HUES6 (cell line): ENCODE measurements around the gene COG6.

ENCODE experiments used
- H3K27ac ChIP-seq: 2 replicates; pipeline ENCODE4 v1.7.0; 2013; ENCODE audit warnings: low read depth, mild to moderate bottlenecking, low read length, inconsistent platforms
- H3K27me3 ChIP-seq: 2 replicates; pipeline ENCODE4 v1.6.1; 2013; ENCODE audit warnings: low read length; ENCODE audit not compliant: control insufficient read depth, insufficient read depth
- H3K36me3 ChIP-seq: 2 replicates; pipeline ENCODE4 v1.6.1; 2013; ENCODE audit warnings: low read length; ENCODE audit not compliant: control insufficient read depth, insufficient read depth
- H3K4me1 ChIP-seq: 2 replicates; pipeline ENCODE4 v1.6.1; 2013; ENCODE audit warnings: low read length; ENCODE audit not compliant: control insufficient read depth, insufficient read depth
- H3K4me3 ChIP-seq: 2 replicates; pipeline ENCODE4 v1.5.1; 2013; ENCODE audit warnings: low read depth, low read length
- H3K9ac ChIP-seq: one replicate; pipeline ENCODE4 v1.6.1; 2013; ENCODE audit warnings: mild to moderate bottlenecking, low read length
- H3K9me3 ChIP-seq: 2 replicates; pipeline ENCODE4 v1.6.1; 2013; ENCODE audit warnings: low read depth, low read length; ENCODE audit not compliant: control insufficient read depth, insufficient read depth

COG6 gene

DNA sequence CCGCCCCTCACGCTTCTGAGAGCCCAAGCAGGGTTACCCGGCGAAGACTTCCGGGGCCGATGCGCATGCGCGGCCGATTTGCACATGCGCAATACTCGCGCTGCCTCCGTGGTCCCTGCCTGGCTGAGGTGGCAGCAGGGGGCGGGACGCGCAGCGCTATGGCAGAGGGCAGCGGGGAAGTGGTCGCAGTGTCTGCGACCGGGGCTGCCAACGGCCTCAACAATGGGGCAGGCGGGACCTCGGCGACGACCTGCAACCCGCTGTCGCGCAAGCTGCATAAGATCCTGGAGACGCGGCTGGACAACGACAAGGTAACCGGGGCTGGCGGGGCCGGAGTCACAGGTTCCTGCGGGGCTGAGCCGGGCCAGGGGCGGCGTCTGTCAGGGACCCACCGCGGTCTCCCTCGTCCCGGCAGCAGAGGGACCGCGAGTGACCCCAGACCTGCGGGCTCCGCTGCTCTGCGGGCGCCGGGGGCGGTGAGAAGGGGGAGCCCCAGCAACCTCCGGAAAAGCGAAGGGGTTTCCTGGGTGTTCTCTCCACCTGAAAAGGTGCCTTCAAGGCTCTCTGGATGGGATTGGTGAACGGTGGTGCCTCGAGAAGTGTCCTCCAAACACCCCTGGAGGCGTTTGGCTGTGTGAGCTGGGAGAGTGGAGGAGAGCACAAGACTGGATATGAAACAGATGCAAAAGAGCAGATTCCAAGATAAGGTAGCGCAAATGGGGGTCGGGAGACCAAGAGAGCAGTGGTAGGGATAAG lies at the start of gene COG6:
COG6 (plus strand) TSS at position 94 of the 756 bp plus-strand sequence; CDS start at position 159, 65 bp downstream.
- peak within 1 kb of the TSS; percentile 43 for H3K9ac ChIP-seq
- H3K4me3 ChIP-seq, result peak within 1 kb of the TSS; percentile 91
- no peaks in the 10 kb centered on the region for H3K9me3 ChIP-seq
- H3K27me3 ChIP-seq, result no peaks in the 10 kb centered on the region
- H3K27ac ChIP-seq, result no peak within 1 kb of the TSS
- 0 out of 2 replicates have a peak, but pooled peaks cover 8% of the 10 kb centered on the region for H3K4me1 ChIP-seq
- H3K36me3 ChIP-seq, result 0 out of 2 replicates have a peak, but pooled peaks cover 4% of the 10 kb centered on the region

- H3K9me3 ChIP-seq, result no peaks in the 10 kb centered on the region
- peaks cover 45% of the 10 kb centered on the region for H3K27me3 ChIP-seq
- no peaks in the 10 kb centered on the region; the same call in 1 of the 2 replicates for H3K4me1 ChIP-seq
- no peak overlapping the region for H3K9ac ChIP-seq
- no peak overlapping the region for H3K4me3 ChIP-seq
- no peak overlapping the region for H3K27ac ChIP-seq
- no peaks in the 10 kb centered on the region for H3K36me3 ChIP-seq
These were observed 49.7 kb upstream of the COG6 start for GRCh38 chr13:39605677-39606320.

DNA sequence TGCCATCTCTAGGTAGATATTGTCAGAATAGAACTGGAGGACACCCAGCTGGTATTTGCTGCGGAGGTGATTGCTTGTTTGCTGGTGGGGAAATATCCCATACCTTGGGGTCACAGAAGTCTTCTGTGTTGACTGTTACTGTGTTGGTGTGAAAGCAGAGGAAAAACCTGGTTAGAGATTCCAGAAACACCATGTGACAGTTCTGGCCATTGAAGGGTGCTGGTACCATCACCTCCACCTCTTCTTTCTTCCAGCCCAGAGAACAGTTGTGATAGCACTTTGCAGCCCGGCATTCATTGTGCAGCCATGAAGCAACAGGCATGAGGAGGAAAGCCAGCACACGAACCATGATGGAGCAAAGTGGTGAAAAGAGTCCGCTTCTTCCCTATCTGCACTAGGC lies 47.6 kb upstream of the COG6 start:
- Histone ChIP-seq H3K9me3 (no peaks in the 10 kb centered on the region), H3K4me1 (no peaks in the 10 kb centered on the region), H3K36me3 (no peaks in the 10 kb centered on the region), H3K9ac (no peak overlapping the region), H3K27ac (no peak overlapping the region), H3K27me3 (peaks cover 27% of the 10 kb centered on the region), H3K4me3 (no peak overlapping the region)

- Histone ChIP-seq H3K27me3 (no peaks in the 10 kb centered on the region; the same call in 1 of the 2 replicates), H3K36me3 (no peaks in the 10 kb centered on the region), H3K9me3 (no peaks in the 10 kb centered on the region), H3K27ac (no peak overlapping the region), H3K4me3 (no peak overlapping the region), H3K9ac (no peak overlapping the region), H3K4me1 (no peaks in the 10 kb centered on the region)
These were observed 43.3 kb upstream of the COG6 start for GRCh38 chr13:39612023-39612637.

DNA sequence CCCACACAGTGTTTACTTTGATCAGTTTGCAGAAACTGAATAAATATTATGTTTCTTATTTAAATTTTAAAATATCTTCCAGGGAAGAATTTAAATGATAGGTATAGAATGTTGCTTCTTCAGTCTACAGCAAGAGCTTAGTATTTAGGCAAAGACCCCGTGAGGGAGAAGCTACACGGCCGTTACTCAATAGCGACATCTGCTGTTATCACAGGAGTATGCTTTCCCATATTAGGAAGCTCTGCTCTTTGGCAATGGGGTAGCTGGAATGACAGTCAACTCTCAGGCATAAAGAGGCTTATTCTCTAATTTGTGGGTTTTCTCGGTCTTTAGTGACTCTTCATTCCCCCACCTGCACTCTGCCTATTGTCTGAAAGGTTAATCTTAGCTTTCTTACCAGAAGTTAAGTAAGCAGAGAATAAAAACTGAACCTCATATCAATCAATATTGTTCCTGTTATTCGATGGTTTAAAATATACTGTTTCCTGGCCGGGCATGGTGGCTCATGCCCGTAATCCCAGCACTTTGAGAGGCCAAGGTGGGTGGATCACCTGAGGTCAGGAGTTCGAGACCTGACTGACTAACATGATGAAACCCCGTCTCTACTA lies 39.3 kb upstream of the COG6 start:
- Histone ChIP-seq H3K27ac (no peak overlapping the region), H3K27me3 (no peaks in the 10 kb centered on the region), H3K4me1 (no peaks in the 10 kb centered on the region), H3K9ac (no peak overlapping the region), H3K4me3 (no peak overlapping the region), H3K9me3 (no peaks in the 10 kb centered on the region), H3K36me3 (no peaks in the 10 kb centered on the region)

DNA sequence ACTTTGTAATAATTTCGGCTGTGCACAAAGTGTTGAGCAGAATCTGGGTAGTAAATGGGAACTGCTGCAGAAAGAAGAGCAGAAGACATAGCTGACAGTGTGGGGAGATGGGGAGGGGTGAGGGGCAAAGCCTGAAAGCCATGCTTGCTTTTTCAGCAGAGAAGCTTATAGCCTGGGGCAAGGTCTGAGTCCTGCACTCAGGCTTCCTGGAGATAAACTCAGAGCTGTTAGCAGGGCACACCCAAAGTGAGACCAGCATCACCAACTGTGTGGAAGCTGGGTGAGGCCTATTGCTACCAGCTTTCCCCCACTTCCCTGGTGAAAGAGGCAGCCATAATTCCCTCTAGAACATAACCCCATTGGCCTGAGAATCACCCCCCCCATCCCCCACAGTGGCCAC lies 36.9 kb upstream of the COG6 start:
- no peak overlapping the region for H3K4me3 ChIP-seq
- H3K9me3 ChIP-seq, result no peaks in the 10 kb centered on the region
- no peaks in the 10 kb centered on the region for H3K4me1 ChIP-seq
- no peak overlapping the region for H3K27ac ChIP-seq
- H3K36me3 ChIP-seq, result no peaks in the 10 kb centered on the region
- no peaks in the 10 kb centered on the region for H3K27me3 ChIP-seq
- H3K9ac ChIP-seq, result no peak overlapping the region

- H3K9me3 ChIP-seq, result no peaks in the 10 kb centered on the region
- no peak overlapping the region for H3K9ac ChIP-seq
- no peaks in the 10 kb centered on the region for H3K36me3 ChIP-seq
- no peaks in the 10 kb centered on the region for H3K27me3 ChIP-seq
- H3K4me3 ChIP-seq, result no peak overlapping the region
- H3K27ac ChIP-seq, result no peak overlapping the region
- H3K4me1 ChIP-seq, result no peaks in the 10 kb centered on the region
These were observed 32.0 kb upstream of the COG6 start for GRCh38 chr13:39623466-39623865.

GRCh38 chr13:39631307-39631706 lies 24.2 kb upstream of the COG6 start:
- no peaks in the 10 kb centered on the region for H3K36me3 ChIP-seq
- no peak overlapping the region for H3K9ac ChIP-seq
- peaks cover 7% of the 10 kb centered on the region; the same call in 1 of the 2 replicates for H3K4me1 ChIP-seq
- H3K27ac ChIP-seq, result no peak overlapping the region
- no peak overlapping the region for H3K4me3 ChIP-seq
- peaks cover 2% of the 10 kb centered on the region; the same call in 1 of the 2 replicates for H3K9me3 ChIP-seq
- no peaks in the 10 kb centered on the region for H3K27me3 ChIP-seq

DNA sequence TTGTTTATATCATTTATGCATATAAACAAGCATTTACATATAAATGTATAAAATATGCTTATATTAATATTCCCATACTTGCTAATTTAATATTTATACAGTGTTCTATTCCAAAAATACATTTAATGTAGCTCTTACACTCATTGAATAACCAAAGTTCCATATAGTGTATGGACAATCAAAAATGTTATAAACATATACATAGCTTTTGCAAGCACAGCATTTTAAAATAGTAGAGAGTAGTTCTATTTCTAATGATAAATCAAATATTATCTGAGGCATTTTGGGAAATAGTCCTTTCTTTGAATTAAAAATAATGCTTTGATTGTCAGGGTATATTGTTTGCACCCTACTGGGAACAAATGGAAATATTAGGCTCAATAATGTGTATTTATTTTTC lies 22.5 kb upstream of the COG6 start:
- Histone ChIP-seq H3K4me1 (peaks cover 7% of the 10 kb centered on the region; the same call in 1 of the 2 replicates), H3K27ac (no peak overlapping the region), H3K4me3 (no peak overlapping the region), H3K27me3 (no peaks in the 10 kb centered on the region), H3K9me3 (peaks cover 9% of the 10 kb centered on the region), H3K9ac (no peak overlapping the region), H3K36me3 (no peaks in the 10 kb centered on the region)

GRCh38 chr13:39635564-39635963 lies 19.9 kb upstream of the COG6 start:
- H3K27ac ChIP-seq, result no peak overlapping the region
- H3K4me1 ChIP-seq, result peaks cover 7% of the 10 kb centered on the region; the same call in 1 of the 2 replicates
- no peak overlapping the region for H3K9ac ChIP-seq
- peaks cover 9% of the 10 kb centered on the region for H3K9me3 ChIP-seq
- H3K4me3 ChIP-seq, result no peak overlapping the region
- H3K36me3 ChIP-seq, result no peaks in the 10 kb centered on the region
- no peaks in the 10 kb centered on the region for H3K27me3 ChIP-seq
